Activated CD8-positive, alpha-beta memory T cell treated with anti-CD3 and anti-CD28 coated beads, Interleukin-2, amount 50 U/mL, for 24 hours (primary cell): ENCODE measurements around the gene KREMEN1.

Source experiments
- DNase-seq: peaks from one replicate; pipeline ENCODE4 v3.0.0-alpha.2; 2020; ENCODE audit errors: extremely low read depth

Gene KREMEN1

DNA sequence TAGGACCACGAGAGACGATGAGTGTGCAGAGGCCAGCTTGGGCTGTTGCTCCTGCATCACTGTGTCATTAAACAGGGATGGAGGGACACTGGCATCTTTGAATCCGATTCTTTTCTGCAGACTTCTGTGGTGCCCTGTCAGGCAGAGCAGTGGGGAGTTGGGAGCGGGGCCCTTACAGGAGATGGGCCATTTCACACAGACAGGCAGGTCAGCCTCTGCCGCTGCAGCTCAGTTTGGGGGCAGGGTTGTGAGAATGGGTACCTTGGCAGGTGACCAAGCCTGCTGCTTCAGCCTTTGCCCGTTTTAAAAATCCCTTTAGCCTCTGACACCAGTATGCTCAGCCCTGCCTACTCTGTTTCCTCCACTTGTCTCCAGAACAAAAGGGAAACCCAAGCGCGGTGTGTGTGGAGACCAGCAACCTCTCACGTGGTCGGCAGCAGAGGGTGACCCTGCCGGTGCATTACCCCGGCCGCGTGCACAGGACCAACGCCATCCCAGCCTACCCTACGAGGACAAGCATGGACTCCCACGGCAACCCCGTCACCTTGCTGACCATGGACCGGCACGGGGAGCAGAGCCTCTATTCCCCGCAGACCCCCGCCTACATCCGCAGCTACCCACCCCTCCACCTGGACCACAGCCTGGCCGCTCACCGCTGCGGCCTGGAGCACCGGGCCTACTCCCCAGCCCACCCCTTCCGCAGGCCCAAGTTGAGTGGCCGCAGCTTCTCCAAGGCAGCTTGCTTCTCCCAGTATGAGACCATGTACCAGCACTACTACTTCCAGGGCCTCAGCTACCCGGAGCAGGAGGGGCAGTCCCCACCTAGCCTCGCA, 23.8 kb upstream of the KREMEN1 start:
- DNase-seq = no peak

GRCh38 chr22:29049655-29050263, 23.1 kb upstream of the KREMEN1 start:
- no peak for DNase-seq

DNA sequence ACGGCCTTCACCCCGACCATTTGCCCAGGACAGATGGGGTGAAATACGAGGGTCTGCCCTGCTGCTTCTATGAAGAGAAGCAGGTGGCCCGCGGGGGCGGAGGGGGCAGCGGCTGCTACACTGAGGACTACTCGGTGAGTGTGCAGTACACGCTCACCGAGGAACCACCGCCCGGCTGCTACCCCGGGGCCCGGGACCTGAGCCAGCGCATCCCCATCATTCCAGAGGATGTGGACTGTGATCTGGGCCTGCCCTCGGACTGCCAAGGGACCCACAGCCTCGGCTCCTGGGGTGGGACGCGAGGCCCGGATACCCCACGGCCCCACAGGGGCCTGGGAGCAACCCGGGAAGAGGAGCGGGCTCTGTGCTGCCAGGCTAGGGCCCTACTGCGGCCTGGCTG, 22.4 kb upstream of the KREMEN1 start:
- DNase-seq = no peak

DNA sequence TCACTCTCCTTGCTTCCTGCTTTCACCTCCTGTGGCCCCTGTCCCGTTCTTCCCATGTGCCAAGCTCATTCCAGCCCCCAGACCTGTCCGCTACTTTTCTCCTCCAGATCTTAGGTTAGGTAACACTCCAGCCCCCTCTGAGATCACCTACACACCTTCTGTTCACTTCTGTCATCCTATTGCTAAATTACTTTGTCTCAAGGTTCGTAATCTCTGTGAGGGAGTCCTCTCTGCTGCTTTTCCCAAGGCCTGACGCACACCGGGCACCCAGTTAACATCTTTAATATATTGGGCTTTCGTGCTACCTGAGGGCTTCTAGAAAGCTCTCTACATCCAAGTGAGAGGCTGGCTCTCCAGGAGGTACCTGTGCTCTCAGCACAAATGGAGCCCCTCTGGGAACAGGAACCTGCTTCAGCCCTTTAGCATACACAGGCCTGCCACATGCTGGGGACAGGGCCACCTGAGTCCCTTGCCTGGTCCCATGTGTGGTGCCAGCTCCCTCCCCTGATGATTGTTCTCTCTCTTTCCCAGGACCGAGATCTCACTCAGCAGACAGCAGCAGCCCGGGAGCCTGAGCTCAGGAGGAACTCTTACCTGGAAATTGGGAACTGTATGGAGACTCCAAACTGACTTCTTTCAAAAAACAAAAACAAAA, 19.7 kb upstream of the KREMEN1 start:
- no peak for DNase-seq

GRCh38 chr22:29054251-29054767, 18.5 kb upstream of the KREMEN1 start:
- no peak for DNase-seq

DNA sequence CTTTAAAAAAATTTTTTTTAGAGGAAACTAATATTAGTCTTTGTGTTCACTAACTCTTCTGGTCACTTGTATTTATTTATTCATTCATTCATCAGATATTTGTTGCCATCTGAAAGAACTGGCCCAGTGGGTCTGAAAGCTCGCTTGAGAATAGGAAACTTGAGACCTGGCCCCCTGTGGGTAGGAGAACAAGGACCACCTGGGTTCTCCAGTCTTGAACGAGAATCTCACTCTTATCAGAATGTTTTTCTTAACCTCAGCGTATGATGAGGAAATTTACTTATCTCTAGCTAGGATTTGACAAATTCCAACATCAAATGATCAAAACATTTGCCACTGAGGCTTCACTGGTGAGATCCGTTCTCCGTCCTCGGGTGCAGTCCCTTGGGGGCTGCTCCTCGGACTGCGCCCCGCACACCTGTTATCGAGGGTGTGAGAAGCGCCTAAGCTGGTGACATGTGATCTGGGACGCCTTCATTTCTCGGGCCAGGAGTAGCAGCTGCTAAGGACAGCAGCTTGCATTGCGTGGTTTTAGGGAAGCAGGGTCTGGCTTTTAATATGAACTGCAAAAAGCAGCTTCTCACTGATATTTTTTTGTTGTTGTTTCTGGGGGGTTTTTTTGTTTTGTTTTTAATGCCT, 17.5 kb upstream of the KREMEN1 start:
- DNase-seq = no peak

- DNase-seq = no peak
Observed at GRCh38 chr22:29056472-29056871, 16.4 kb upstream of the KREMEN1 start.

DNA sequence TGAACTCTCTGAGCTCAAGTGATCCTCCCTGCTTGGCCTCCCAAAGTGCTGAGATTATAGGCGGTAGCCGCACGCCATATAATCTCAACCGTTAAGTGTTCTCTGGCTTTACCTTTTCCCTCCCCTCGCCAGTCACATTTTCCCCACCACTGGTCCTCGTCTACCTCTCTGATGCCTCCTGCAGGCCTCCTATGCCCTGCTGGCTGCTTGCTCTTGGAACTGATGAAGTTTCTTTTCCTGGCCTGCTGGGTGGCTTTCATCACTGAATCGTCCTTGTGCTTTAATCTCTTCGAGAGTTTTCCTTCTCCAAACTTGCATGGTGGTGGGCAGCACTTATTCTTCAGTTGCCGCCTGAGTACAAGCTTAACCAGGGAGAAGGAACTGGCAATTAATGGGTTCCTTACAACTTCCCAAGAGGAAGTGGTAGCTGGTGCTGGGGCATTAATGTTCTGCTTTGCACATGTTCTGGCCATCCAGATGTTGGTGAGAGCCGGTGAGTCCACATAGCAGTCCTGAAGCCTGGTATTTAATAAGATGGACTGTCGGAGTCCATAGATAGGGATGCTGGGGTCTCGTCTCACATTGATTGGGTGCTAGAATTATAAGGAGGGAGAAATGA, 12.5 kb upstream of the KREMEN1 start:
- DNase-seq = no peak

DNA sequence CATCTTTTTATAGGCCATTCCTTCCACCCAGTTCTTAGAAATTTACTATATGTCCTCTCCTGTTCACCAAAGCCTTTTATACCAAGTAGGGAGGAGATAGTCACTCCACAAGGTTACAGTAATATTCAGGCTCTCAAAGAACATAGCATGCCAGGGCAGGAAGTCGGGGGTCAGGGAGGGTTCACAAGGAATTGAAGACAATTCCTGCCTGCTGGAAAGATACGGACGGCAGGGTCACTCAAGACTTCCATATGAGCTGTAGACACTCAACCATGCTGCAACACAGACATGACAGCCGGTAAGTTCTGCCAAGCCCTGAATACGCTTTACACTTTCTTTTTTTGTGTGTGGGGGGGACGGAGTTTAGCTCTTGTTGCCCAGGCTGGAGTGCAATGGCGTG, 11.9 kb upstream of the KREMEN1 start:
- no peak for DNase-seq

- DNase-seq = no peak
Observed at GRCh38 chr22:29061773-29062172, 11.1 kb upstream of the KREMEN1 start, which contains the start of gene C22orf31. TSS of gene C22orf31 (minus strand) at chr22:29061831. CDS start at chr22:29061792, 39 bp downstream.

GRCh38 chr22:29062286-29062821, 10.5 kb upstream of the KREMEN1 start:
- DNase-seq = no peak

DNA sequence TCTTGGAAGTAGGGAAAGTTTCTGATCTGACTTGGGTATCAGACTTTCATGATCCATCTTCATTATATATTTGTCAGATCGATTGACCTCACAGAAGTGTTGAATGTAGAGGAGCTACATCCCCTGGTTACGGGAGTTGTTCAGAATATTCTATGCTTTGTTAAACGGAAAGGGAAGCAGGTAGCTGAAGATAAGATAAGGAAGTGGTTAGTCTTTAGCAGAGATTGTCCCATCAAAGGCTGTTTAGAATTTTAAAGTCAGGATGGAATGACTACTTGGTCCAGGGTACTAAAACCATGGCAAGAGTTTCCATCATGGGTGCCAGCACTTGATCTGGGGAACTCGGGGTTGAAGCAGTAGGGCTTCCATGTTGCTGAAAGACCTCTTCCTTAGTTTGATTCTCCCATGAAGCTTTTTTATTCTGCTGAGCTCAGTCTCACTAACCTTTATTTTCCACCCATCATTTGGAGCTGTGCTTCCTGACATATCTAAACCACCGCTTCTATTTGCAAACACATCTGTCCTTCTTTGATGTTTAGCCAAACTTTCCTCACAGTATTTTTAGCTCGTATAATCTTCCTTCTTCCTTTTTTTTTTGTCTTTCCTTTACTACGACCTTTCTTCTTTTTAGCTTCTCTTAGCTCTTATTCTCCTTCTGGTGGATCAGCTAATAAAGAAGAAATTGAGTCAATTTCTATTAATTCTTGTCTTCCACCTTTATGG, 7.2 kb upstream of the KREMEN1 start:
- no peak for DNase-seq

GRCh38 chr22:29069463-29069862, 3.4 kb upstream of the KREMEN1 start:
- no peak for DNase-seq

DNA sequence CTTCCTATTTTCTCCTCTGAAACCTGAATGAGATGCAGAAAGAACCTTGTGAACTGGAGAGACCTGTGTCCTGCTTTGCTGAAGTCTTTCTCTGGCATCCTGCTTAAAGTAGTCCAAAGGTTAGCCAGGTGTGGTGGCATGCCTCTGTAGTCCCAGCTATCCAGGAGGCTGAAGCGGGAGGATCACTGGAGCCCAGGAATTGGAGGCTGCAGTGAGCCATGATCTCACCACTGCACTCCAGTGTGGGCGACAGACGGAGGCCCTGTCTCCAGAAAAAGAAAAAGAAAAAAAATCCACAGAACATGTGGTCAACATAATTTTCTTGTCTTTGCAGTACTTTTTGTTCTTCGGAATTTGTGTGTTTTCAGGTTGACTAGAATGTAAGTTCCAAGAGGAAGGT, 2.3 kb upstream of the KREMEN1 start:
- no peak for DNase-seq

DNA sequence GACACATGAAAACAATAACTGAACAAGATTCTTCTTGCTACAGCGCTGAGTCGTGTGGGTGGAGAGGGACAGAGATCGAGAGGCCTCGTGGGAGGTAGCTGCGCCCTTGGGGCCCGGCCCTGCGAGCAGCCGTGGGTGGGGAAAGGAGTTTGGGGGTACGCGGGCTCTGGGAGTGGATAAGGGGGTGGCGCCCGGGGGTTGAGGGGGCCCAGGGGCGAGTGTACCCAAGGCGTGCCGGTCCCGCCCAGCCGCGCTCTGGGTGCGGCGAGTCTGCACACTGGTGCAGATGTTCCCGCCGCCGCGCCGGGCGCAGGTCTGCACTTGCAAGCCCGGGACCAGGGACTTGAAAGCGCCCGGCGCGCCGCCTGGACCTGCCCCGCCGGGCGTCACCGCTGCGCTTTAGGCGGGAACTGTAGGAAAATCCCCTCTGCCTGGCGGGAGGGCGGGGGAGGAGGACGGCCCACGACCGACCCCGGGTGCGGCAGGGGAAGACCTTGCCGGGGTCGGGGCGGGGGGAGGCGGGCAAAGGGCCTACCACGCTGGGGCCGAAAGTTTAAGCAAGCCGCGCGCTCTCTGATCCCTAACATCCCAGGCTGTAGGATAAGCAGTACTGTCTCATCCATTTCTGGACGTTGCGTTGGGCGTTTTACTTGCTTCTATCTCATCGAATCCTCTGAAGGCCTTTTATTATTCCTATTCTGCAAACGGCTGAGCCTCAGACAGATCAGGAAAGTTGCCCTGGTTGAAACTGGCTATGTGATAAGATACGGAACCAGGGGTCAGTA, 1.4 kb upstream of the KREMEN1 start:
- DNase-seq = no peak

GRCh38 chr22:29072193-29072978, 449 bp upstream of the KREMEN1 start:
- DNase-seq = peak; percentile 24

- no peak for DNase-seq
Observed at GRCh38 chr22:29073618-29074275, 912 bp downstream of the KREMEN1 start.

DNA sequence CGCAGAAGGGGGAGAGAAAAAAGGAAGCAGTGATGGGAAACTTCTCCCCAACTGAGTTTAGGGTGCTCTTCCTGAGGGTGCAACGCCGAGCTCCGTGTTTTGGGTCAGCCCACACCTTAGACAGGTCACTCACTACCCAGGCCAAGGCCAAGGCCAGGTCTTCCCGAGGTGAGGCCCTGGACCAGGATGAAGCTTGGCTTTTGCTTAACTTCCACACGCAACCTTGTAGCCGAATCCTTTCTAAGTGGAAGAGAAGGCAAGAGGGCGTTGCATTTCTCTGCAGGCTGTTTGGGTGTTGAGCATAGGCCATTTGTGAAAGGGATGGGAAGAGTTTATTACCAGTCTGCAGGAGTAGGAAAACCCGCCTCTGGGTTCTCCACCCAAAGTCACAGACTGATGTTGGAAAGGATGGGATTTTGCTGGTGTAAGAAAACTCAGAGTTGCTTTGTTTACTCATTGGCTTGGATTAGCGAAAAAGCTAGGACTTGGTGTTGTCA, 1.5 kb downstream of the KREMEN1 start:
- no peak for DNase-seq
